ENCODE measurements around the gene DAND5.

The DAND5 gene

DNA sequence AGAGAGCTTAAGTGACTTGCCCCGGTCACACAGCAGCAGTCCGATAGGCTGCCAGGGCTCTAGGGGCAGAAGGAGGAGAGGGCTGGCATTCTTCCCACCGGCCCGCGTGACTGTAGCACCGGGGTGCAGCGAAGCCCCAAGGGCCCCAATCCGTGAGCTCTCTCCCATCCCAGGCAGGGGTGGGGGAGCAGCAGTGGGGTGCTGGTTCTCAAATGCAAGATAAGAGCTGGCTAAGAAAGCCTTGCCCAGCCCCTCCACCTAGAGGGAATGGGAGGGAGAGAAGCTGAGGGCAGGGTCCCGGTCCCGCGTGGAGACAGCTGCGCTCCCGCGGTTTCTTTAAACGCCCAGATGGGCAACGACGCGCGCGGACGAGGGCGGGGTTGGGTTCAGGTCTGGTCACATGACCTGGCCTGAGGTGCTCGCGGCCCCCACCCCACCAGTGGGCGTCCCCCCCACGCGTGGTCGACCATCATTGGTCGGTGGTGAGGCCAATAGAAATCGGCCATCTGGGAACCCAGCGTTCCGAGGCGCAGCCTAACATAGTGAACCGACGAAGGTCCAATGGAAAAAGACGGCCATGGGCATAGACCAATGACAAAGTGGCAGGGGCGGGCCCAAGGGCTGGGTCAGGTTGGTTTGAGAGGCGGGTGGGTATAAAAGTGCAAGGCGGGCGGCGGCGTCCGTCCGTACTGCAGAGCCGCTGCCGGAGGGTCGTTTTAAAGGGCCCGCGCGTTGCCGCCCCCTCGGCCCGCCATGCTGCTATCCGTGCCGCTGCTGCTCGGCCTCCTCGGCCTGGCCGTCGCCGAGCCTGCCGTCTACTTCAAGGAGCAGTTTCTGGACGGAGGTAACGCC is 31.2 kb upstream of the DAND5 start, which contains the start of gene CALR:
Gene CALR (plus strand): TSS at position 683 of the 852 bp plus-strand sequence. CDS start 71 bp downstream, at position 754.
- Histone ChIP-seq H3K4me1 (ENCODE audit: control insufficient read depth in 1 of 2, insufficient read depth in 1 of 2, low read depth in 1 of 2, low read length in 1 of 2) (peaks cover 53 to 58% of the 10 kb centered on the region in 2 experiments), H3K4me3 (ENCODE audit: low read depth in 1 of 2, low read length in 1 of 2) (peak within 1 kb of the TSS; percentile 95 to 100), H3K27ac (peak within 1 kb of the TSS; percentile 82), H3K27me3 (no peaks in the 10 kb centered on the region), H3K36me3 (peaks cover 18% of the 10 kb centered on the region), H3K9me3 (no peaks in the 10 kb centered on the region)
- TF ChIP-seq, protein P1, sequence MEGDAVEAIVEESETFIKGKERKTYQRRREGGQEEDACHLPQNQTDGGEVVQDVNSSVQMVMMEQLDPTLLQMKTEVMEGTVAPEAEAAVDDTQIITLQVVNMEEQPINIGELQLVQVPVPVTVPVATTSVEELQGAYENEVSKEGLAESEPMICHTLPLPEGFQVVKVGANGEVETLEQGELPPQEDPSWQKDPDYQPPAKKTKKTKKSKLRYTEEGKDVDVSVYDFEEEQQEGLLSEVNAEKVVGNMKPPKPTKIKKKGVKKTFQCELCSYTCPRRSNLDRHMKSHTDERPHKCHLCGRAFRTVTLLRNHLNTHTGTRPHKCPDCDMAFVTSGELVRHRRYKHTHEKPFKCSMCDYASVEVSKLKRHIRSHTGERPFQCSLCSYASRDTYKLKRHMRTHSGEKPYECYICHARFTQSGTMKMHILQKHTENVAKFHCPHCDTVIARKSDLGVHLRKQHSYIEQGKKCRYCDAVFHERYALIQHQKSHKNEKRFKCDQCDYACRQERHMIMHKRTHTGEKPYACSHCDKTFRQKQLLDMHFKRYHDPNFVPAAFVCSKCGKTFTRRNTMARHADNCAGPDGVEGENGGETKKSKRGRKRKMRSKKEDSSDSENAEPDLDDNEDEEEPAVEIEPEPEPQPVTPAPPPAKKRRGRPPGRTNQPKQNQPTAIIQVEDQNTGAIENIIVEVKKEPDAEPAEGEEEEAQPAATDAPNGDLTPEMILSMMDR (IDR thresholded peaks at IDR 0.05) = peak; percentile 52

DNA sequence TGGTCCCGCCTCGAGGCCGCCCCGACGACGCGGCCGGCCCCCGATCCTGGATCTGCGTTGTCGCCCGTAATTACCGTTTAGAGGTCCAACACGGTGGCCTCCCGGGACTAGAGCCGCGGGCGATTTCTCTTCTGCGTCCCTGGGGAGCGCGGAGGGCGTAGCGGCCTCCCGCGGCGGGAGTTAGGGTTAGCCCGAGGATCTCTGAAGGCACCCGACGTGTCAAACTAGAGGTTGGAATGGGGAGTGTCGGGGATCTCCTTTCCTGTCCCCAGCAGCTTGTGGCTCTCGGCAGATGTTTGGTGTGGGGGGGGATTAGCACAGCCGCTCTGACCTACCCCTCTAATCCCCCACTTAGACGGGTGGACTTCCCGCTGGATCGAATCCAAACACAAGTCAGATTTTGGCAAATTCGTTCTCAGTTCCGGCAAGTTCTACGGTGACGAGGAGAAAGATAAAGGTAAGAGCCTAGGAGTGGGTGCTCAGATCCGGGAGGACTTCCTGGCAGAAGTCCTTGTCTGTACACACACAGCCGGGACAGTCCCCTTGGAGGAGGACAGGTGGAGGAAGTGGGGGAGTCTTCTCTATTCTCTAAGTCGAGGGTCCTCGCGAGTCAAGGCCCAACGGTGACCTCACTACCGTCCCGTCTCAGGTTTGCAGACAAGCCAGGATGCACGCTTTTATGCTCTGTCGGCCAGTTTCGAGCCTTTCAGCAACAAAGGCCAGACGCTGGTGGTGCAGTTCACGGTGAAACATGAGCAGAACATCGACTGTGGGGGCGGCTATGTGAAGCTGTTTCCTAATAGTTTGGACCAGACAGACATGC is 30.4 kb upstream of the DAND5 start:
- no peaks in the 10 kb centered on the region for H3K9me3 ChIP-seq
- peak overlapping the region; percentile 82 for H3K27ac ChIP-seq
- peaks cover 25% of the 10 kb centered on the region for H3K36me3 ChIP-seq
- H3K27me3 ChIP-seq = no peaks in the 10 kb centered on the region
- peak overlapping the region; percentile 95 to 100 for H3K4me3 ChIP-seq (ENCODE audit: low read depth in 1 of 2, low read length in 1 of 2)
- TF ChIP-seq, protein P1 (IDR thresholded peaks at IDR 0.05) = peak; percentile 4
- H3K4me1 ChIP-seq (ENCODE audit: control insufficient read depth in 1 of 2, insufficient read depth in 1 of 2, low read depth in 1 of 2, low read length in 1 of 2) = peaks cover 48 to 49% of the 10 kb centered on the region in 2 experiments

DNA sequence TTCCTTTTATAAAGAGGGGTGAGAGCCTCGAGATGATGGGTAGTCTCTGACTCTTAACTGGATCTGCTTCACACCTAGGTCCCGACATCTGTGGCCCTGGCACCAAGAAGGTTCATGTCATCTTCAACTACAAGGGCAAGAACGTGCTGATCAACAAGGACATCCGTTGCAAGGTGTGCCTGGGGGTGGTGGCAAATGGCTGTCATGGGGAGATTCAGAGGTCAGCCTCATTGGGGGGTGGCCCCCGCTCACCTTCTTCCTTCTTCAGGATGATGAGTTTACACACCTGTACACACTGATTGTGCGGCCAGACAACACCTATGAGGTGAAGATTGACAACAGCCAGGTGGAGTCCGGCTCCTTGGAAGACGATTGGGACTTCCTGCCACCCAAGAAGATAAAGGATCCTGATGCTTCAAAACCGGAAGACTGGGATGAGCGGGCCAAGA is 29.4 kb upstream of the DAND5 start:
- Histone ChIP-seq H3K9me3 (no peaks in the 10 kb centered on the region), H3K36me3 (peaks cover 25% of the 10 kb centered on the region), H3K27me3 (no peaks in the 10 kb centered on the region), H3K27ac (no peak overlapping the region), H3K4me3 (ENCODE audit: low read depth in 1 of 2, low read length in 1 of 2) (peak overlapping the region in 1 of 2 experiments; percentile 95), H3K4me1 (ENCODE audit: control insufficient read depth in 1 of 2, insufficient read depth in 1 of 2, low read depth in 1 of 2, low read length in 1 of 2) (peaks cover 44 to 48% of the 10 kb centered on the region in 2 experiments)
- TF ChIP-seq, protein P1 (IDR thresholded peaks at IDR 0.05) = no peak

DNA sequence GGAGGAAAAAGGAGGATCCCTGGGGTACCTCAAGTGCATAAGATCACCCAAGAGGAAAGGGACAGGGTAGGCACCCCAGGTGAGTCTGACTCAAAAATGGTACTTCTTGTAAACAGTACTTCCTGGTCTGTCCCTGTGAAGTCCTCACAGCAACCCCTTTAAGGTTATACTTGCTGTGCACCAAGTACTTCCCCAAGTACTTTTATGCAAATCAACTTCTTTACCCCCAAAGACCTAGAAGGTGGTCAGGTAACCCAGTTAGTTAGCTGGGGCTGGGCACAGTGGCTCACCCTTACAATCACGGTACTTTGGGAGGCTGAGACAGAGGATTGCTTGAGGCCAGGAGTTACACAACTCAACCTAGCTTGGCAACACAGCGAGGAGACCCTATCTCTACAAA is 28.5 kb upstream of the DAND5 start:
- TF ChIP-seq, protein P1 (IDR thresholded peaks at IDR 0.05) = no peak
- Histone ChIP-seq H3K27me3 (no peaks in the 10 kb centered on the region), H3K9me3 (no peaks in the 10 kb centered on the region), H3K4me3 (ENCODE audit: low read depth in 1 of 2, low read length in 1 of 2) (no peak overlapping the region), H3K27ac (no peak overlapping the region), H3K4me1 (ENCODE audit: control insufficient read depth in 1 of 2, insufficient read depth in 1 of 2, low read depth in 1 of 2, low read length in 1 of 2) (peaks cover 49 to 55% of the 10 kb centered on the region in 2 experiments), H3K36me3 (peaks cover 25% of the 10 kb centered on the region)

DNA sequence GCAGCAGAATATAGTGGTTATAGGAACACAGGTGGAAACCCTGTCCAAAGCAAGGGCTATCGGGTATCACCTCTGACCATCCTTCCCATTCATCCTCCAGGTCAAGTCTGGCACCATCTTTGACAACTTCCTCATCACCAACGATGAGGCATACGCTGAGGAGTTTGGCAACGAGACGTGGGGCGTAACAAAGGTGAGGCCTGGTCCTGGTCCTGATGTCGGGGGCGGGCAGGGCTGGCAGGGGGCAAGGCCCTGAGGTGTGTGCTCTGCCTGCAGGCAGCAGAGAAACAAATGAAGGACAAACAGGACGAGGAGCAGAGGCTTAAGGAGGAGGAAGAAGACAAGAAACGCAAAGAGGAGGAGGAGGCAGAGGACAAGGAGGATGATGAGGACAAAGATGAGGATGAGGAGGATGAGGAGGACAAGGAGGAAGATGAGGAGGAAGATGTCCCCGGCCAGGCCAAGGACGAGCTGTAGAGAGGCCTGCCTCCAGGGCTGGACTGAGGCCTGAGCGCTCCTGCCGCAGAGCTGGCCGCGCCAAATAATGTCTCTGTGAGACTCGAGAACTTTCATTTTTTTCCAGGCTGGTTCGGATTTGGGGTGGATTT is 25.8 kb upstream of the DAND5 start:
- peak overlapping the region; percentile 51 for H3K27ac ChIP-seq
- peaks cover 36 to 43% of the 10 kb centered on the region in 2 experiments for H3K4me1 ChIP-seq (ENCODE audit: control insufficient read depth in 1 of 2, insufficient read depth in 1 of 2, low read depth in 1 of 2, low read length in 1 of 2)
- TF ChIP-seq, protein P1 (IDR thresholded peaks at IDR 0.05) = no peak
- H3K27me3 ChIP-seq = no peaks in the 10 kb centered on the region
- H3K9me3 ChIP-seq = no peaks in the 10 kb centered on the region
- no peak overlapping the region for H3K4me3 ChIP-seq (ENCODE audit: low read depth in 1 of 2, low read length in 1 of 2)
- H3K36me3 ChIP-seq = peaks cover 33% of the 10 kb centered on the region

All from neutrophil (primary cell).